Measurements from ENCODE around the gene PRKCZ.

Gene PRKCZ

DNA sequence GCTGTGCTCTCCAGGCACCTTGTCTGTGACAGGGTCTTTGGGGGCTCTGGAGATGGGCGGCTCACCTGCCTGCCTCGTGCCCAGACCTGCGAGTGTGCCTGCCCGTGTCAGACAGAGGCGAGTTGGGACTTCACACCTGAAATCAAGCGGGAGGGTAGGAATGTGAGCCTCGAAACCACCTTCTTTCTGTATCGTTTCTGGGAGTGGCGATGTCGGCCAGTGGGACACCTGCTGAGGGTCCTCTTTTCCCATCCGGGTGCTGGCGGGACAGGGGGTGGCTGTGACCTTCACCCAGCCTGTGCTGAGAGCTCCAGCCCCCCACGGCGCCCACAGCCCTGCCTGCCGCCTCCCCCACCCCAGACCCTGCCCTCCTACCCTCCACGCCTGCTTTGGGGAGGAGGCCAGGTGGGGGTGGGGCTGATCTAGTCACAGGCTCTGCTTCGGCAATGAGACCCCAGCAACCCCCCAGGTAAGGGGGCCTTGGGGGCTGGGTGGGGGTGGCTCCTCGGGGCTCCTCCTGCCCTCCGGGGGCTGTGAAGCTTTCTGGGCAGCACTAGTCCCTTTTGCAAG is 160.0 kb downstream of the PRKCZ start:
- DNase-seq (ENCODE audit: low spot score), result no peak

DNA sequence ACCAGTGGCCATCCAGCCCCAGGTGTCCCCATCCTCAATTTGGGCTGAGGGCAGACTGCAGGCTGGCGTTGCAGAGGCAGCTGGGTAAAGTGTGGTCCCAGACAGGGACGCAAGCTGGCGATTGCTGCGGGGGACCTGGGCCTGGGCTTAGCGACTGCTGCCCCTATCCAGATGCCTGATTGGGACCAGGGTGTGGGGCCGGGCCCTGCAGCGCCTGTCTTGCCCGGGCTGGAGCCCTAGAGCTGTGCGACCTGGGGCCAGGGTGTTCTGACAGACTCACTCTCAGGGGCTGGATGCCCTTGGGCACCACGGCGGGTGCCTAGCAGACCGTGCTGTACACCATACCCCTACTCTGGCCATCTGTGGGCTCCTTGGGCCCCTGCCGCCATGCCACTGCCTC is 160.6 kb downstream of the PRKCZ start:
- no peak for DNase-seq (ENCODE audit: low spot score)

DNA sequence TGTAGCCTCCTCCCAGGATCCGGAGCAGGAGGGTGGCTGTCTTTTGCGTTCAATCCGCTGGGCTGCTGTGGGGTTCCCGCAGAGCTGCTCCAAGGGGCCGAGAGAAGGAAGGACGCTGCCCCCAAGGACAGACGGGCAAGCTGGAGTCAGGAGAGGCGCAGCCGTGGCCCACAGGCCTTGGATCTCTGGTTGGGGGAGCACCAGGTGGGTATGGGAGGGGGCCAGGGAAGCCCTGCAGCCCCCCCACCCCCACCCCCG is 162.0 kb downstream of the PRKCZ start:
- no peak for DNase-seq (ENCODE audit: low spot score)

DNA sequence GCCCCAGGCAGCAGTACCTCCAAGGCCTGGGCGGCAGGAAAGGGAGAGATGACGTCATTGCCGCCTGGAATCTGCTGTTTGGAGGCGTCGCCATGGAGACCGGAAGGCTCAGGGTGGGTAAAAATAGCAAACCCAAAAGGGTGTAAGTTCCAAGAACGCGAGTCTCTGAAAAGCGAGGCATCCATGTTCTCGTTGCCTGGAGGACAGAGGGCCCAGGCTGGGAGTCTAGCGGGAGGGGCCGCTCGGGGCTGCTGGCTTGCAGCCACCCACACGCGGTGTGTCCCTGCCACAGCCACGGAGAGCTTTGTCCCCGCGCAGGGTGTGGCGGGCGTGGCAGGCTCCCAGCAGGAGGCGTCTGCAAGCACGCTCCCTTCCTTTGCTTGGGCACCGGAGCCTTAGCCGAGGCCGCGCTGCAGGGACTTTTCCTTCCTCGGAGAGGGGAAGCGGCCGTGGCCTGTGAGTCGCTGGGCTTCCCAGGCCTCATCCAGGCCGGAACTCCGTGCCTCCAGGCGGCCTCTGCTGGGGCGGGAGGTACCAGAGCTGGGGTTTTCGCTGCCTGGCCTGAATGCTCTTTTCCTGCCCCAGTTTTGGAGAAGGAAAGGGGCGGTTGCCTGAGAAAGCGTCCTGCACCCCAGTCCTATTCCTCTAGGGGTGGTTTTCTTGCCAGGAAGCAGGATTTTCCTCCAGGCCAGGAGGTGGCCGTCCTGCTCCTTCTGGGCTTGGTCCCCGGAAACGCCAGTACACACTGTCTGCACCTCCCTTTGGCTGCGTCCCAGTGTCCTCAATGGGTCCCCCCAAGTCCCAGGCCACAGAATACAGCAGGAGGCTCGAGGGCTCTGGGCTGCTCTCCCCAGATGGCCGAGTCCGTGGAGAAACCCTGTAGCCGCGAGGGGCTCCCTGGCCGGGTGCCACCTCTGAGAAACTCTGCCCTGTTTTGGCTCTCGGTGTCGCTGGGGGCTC is 162.6 kb downstream of the PRKCZ start:
- peak; percentile 91 for DNase-seq (ENCODE audit: low spot score)

DNA sequence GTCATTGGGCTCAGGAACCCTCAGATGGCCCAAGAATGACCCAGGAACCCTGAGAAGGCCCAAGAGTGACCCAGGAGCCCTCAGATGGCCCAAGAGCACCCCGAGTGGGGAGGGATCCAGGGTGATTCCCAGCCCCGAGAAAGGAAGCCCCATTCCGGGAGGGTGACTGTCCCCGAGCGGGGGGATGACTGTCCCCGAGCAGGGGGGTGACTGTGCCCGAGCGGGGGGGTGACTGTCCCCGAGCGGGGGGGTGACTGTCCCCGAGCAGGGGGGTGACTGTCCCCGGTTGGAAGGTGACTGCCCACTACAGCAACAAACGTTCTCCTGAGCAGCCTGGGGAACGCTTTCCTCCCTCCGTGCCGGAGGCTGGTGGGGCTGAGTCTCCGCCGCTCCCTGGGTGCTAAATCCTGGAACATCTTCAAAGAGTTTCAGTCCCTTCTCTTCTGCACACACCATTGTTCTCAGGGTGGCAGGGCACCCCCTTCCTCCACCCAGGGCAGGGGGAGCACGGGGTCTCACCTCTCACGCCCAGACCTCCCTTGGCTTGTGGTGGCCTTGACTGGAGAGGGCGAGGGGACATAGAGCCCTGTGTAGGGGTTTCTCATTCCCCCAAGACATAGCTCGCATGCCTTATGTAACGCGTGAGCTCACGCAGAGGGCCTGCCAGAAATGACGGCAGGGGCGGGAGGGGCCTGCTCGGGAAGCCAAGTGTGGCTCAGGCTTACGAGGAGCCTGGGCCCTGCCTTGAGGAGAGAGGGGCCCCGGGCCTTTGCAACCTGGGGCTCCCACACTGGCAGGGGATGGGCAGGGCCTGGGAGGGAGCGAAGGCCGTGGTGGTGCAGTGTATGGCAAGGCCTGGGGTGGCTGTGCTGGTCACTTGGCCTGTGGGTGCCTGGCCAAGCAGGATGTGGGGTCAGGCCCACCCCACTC is 163.6 kb downstream of the PRKCZ start:
- peak; percentile 80 for DNase-seq (ENCODE audit: low spot score)

DNA sequence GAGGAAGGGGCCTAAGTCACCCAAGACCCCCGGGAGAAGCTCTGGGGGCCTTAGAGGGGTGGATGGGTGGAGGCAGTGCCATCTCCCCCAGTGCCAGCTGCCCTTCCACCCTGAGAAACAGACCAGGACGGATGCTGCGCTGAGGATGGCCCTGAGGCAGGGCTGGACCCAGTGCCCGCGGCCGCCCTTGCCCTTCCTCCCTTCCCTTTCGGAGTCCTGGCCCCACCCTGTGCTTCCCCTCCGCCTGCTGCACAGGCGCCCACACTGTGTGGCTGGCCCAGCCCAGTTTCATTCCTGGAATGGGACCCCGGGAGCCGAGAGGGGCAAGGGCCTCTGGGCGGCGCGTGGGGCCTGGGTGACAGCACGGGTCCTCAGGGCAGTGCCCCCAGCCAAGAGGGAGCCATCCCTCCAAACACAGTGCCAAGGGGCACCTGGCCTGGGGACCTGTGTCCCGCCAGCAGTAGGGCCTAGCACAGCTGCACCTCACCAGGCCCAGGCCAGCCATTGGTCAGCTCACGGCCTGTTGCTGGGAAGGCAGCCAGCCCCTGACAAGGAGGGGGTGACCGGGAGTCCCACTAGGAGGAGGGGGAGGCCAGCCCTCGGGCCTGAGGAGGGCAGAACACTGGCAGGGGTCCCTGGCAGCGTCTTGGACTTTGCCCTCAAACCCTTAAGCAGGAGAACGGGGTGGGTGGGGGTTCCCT is 164.5 kb downstream of the PRKCZ start:
- DNase-seq (ENCODE audit: low spot score), result no peak

GRCh38 chr1:2215329-2215728 is 165.1 kb downstream of the PRKCZ start:
- DNase-seq (ENCODE audit: low spot score), result no peak

DNA sequence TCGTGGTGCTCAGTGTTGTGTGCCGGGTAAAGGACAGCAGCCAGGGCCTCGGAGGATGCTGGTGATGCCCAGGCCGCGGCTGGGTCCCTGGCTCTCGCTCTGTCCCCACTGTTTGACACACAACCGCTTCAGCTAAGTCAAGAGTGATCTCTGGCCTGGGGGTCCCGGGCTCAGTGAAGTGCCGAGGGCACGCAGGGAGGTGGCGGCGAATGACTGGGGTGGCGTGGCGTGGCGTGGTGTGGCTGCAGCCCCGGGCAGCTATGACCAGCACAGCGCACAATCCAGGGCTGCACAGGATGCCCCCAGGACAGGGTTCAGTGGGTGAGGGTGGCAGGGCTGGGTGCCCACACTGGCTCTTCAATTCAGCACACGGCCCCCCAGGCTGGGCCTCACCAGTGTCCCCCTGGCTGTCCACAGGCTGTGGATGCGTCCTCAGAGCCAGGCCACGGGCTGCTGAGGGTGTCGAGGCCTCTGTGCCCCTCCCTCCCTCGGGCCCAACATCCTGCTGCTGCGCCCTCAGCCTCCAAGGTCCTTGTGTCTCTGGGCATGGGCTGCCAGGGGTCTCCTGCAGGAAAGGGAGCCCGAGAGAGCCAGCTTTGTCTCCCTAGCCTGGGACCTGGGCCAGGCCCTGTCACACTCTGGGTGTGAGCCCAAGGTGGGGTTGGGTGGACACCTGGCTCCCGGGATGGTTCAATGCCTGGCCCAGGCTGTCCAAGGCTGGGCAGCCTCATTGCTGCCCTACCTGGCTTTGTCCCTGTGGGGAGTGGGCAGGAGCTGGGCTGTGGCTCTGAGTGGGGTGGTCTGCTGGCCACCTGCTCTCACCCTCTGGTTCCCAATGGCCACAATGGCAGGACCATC is 165.9 kb downstream of the PRKCZ start:
- DNase-seq (ENCODE audit: low spot score), result no peak

DNA sequence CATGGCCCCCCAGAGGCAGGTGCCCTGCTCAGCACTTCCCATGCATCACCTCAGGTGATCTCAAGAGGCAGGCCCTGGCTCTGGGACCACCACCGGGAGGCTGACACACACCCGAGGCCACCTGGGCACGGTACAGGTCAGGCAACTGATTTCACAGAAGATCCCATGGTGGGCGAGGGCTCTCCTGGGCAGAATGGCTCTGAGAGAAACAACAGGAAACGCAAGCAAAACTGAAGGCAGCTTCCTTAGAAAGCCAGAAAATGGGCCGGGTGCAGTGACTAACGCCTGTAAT is 166.5 kb downstream of the PRKCZ start:
- DNase-seq (ENCODE audit: low spot score), result no peak

DNA sequence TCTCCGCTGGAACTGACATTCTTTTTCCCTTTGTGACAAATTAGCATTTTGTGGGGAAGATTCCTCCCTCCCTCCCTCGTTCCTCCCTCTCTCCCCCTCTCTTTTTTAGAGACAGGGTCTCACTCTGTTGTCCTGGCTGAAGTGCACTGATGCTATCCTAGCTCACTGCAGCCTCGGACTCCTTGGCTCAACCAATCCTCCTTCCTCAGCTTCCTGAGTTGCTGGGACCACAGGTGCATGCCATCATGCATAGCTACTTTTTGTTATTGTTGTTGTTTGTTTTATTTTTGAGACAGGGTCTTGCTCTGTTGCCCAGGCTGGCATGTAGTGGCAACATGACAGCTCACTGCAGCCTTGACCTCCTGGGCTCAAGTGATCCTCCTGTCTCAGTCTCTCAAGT is 171.1 kb downstream of the PRKCZ start:
- no peak for DNase-seq (ENCODE audit: low spot score)

DNA sequence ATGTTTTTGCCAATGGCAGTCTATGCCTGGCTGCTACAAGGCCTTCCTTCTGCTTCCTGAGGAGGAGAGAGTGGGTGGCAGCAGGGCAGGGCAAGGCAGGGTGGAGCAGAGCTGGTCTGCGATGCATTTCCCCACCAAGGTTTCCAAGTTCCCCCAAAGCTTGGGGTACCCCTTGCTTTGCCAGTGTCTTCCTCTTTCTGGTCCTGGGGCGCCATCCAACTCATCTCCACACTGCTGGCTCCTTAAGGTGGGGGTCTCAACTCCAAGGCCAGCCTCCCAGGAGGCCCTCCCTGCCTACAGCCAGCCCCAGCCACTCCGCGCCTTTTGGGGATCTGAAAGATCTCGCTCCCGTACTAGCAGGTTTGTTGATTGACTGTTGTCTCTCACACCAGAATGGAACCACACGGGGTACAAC is 174.0 kb downstream of the PRKCZ start:
- no peak for DNase-seq (ENCODE audit: low spot score)

DNA sequence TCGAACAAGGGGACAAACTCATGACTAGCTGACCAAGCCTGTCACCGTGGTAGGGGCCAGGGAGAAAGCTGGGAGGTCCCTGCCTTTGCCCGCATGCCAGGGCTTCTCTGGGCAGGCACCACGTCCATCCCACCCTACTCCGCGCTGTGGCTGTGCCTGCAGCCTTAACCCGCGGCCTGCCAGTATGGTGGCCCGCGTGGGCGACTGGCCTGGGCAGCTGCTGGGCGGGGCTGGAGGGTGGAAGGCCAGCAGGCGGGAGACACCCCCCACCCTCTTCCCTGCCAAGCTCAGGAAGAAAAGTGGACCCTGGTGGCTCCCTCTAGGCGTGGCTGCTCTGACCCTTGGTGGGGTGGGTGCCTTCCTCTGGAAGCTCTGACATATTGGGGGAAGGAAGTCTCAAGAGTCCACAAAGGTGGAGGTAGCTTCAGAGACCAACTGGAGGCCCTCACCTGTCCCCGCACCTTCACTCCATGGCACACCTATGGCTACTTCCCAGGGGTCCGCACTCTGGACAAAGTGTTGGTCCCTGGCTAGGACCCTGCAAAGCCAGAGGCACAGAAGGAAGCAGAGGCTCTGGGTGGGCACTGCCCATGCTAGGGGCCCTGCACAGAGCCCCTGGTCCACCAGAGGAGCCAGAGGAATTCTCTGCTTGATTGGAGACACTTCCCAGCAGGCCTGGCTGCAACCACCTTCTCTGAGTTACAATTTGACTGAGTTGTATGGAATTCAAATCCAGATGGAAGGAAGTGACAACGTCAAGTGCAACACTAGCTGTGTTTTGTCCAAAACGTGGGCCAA is 174.6 kb downstream of the PRKCZ start:
- no peak for DNase-seq (ENCODE audit: low spot score)

DNA sequence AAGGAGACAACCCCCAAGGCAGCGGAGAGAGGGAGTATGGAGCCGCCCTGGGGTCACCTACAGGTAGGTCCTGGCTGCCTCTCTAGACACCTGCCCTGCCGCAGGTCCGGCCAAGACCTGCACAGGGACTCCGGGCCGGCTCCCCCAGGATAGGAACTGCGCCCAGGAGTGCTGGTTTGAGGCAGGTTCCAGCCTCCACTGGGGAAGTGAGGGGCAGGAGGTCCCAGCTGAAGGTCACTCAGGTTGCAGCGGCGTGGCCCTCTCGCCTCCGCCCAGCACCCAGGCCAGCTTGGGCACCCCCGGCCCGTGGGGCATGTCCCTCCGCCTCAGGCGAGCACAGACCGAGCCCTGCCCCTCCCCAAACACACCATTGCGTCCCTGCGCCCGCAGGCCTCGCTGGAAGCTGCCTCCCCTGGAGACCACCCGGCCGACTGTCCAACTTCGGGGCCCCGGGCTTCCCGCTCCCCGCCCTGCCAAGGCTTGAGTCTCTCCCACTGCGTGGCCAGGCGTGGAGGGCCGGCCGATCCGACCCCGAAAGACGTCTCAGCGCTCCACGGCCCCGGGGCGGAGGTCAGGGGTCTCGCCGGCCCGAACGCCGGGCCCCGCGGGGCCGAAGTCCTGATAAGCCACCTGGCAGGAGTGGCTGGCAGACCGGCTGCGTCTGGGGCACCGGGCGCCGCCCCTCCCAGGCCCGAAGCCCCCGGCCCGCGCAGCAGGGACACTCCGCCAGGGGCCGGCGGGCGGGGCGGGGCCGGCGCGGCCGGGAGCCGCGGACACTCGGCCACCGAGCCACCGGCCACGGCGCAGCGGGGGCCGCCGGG is 176.5 kb downstream of the PRKCZ start:
- no peak for DNase-seq (ENCODE audit: low spot score)

DNA sequence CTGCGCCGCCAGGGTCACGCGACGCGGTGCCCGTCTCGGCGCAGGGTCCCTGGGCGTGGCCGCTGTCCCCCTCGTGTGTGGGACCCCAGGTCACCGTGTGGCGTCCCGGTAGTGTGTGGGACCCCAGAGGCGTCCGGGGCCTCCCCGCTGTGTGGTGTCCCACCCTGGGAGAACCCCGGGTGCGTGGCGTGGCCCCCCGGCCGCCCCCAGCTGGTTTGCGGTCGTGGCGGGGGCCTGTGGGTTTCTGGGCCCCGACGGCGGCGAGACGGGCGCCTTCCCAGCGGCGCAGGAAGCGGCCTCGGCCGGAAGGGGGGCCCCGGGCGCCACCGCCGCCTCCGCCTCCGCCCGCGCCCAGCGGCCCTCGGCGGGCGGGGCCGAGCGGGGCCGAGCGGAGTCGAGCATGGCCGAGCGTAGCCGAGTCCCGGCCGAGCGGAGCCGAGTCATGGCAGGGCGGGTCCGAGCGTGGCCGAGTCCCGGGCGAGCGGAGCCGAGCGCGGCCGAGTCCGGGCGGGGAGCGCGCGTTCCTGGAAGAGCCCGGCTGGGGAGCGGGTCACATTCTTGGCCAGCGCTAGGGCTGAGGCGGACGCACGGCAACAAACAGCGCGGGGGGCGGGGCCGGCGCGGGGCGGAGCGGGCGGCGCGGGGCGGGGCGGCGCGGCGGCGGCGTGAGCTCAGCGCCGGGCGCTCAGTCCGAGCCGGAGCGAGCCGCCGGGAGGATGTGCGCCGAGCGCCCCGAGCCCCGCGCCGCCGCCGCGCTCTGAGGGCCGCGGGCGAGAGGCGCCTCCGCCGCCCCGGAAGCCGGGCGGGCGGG is 177.3 kb downstream of the PRKCZ start:
- peak; percentile 96 for DNase-seq (ENCODE audit: low spot score)

- no peak for DNase-seq (ENCODE audit: low spot score)
These were observed 178.0 kb downstream of the PRKCZ start, which contains the start of gene SKI for GRCh38 chr1:2228157-2228594. SKI (plus strand) TSS chr1:2228319; CDS start chr1:2228767, 448 bp downstream.

DNA sequence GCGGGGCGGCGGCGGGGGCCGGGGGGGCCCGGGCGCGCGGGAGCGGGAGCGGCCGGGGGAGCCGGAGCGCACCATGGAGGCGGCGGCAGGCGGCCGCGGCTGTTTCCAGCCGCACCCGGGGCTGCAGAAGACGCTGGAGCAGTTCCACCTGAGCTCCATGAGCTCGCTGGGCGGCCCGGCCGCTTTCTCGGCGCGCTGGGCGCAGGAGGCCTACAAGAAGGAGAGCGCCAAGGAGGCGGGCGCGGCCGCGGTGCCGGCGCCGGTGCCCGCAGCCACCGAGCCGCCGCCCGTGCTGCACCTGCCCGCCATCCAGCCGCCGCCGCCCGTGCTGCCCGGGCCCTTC is 178.5 kb downstream of the PRKCZ start:
- DNase-seq (ENCODE audit: low spot score), result no peak

GRCh38 chr1:2229037-2229864 is 179.0 kb downstream of the PRKCZ start:
- DNase-seq (ENCODE audit: low spot score), result peak; percentile 85

Measured in putamen (tissue), 1 donor.